K562 (cell line): ENCODE measurements around the gene HERC3. TPM values are rescaled to one million over a fixed set of nuclear protein-coding genes. Genes with fewer than 3 reads are reported as not detected.

ENCODE experiments used
- ATAC-seq: fragments of 200-7000 bp; cut with Tn5 transposase; 3 replicates; pipeline ENCODE4 v1.9.1; 2020; ENCODE audit warnings: moderate library complexity
- BruUV-seq: library from RNA; stranded (reverse); fragments of 400-500 nt; replicated peaks from 2 replicates; lab custom pipeline; 2021; lab: Mats Ljungman, UMichigan
- CTCF ChIA-PET: fragments of 300-600 bp; formaldehyde crosslinking; extraction: SDS; loops from one replicate; lab custom pipeline; 2021; ENCODE audit warnings: low intra/inter-chr PET ratio; lab: Yijun Ruan, JAX
- POLR2A ChIA-PET: fragments of 300-600, 350-650 bp; sonication (Branson Sonifier 250); formaldehyde crosslinking; extraction: SDS; loops from one replicate; lab custom pipeline; 2021; ENCODE audit warnings: antibody characterized with exemption, inconsistent platforms; lab: Yijun Ruan, JAX
- DNase-seq, 4 experiments: peaks; one replicate each; pipeline versions ENCODE4 v3.0.0 to v3.0.0-alpha.2; 2011 to 2018; ENCODE audit warnings: low spot score in 3 of 4, mixed read lengths in 3 of 4; ENCODE audit errors: extremely low read depth in 1 of 4
- FAIRE-seq: peaks from 2 replicates; lab custom pipeline; 2011; peaks lifted over from hg19 to GRCh38; lab: Jason Lieb, UNC
- H2AFZ ChIP-seq: 2 replicates; pipeline ENCODE4 v1.6.0; 2011; ENCODE audit warnings: low read depth, low read length, control low read depth, inconsistent platforms
- H3K27ac ChIP-seq: fragments of 200-600 bp; 3 replicates; pipeline ENCODE4 v1.8.0; 2011; ENCODE audit warnings: low read depth, mild to moderate bottlenecking, control low read depth, inconsistent platforms, low read length, moderate library complexity, mixed read lengths; ENCODE audit errors: extremely low read depth
- H3K27me3 ChIP-seq, 2 experiments: fragments of 300-600 bp in 1 of 2; 2 replicates in 1 of 2; 3 replicates in 1 of 2; pipeline versions ENCODE4 v1.6.0 to v1.8.0; 2011; ENCODE audit warnings: inconsistent platforms in 2 of 2, low read length in 2 of 2, mild to moderate bottlenecking in 1 of 2, mixed read lengths in 1 of 2, moderate library complexity in 1 of 2; ENCODE audit not compliant: control insufficient read depth in 2 of 2, insufficient read depth in 2 of 2
- H3K36me3 ChIP-seq: fragments of 300-600 bp; 3 replicates; pipeline ENCODE4 v1.8.0; 2011; ENCODE audit warnings: mild to moderate bottlenecking, low read length, inconsistent platforms; ENCODE audit not compliant: control insufficient read depth, insufficient read depth
- H3K4me1 ChIP-seq, 2 experiments: fragments of 200-600 bp in 1 of 2; replicated peaks in 1 of 2; 2 replicates in 1 of 2; 3 replicates in 1 of 2; pipeline versions ENCODE4 v1.5.1 to v1.8.0; 2011; ENCODE audit warnings: inconsistent platforms in 2 of 2, low read length in 2 of 2, mild to moderate bottlenecking in 1 of 2, mixed read lengths in 1 of 2, moderate library complexity in 1 of 2; ENCODE audit not compliant: control insufficient read depth in 2 of 2, insufficient read depth in 2 of 2
- H3K4me2 ChIP-seq: 2 replicates; pipeline ENCODE4 v1.6.1; 2011; ENCODE audit warnings: low read length, control low read depth, inconsistent platforms, mixed read lengths; ENCODE audit not compliant: insufficient read depth
- H3K4me3 ChIP-seq: fragments of 200-600 bp; sonication (generic), shearing (Covaris generic); 2 replicates; pipeline ENCODE4 v1.5.1; 2016; ENCODE audit warnings: control low read depth, inconsistent platforms
- H3K79me2 ChIP-seq: fragments of 200-600 bp; 3 replicates; pipeline ENCODE4 v1.8.0; 2011; ENCODE audit warnings: low read length, inconsistent platforms; ENCODE audit not compliant: control insufficient read depth, insufficient read depth
- H3K9ac ChIP-seq, 2 experiments: 2 replicates each; pipeline versions ENCODE4 v1.6.0 to v1.6.1; 2011; ENCODE audit warnings: low read depth in 2 of 2, low read length in 2 of 2, control low read depth in 1 of 2, inconsistent platforms in 1 of 2, mild to moderate bottlenecking in 1 of 2, mixed read lengths in 1 of 2; ENCODE audit not compliant: insufficient read depth in 1 of 2
- H3K9me1 ChIP-seq: one replicate; pipeline ENCODE4 v1.6.0; 2011; ENCODE audit warnings: inconsistent platforms, mild to moderate bottlenecking, low read length, moderate library complexity; ENCODE audit not compliant: control insufficient read depth, insufficient read depth
- H3K9me3 ChIP-seq: replicated peaks from 2 replicates; pipeline ENCODE4 v1.5.1; 2011; ENCODE audit warnings: low read depth, low read length, inconsistent platforms; ENCODE audit not compliant: control insufficient read depth, insufficient read depth
- H4K20me1 ChIP-seq: replicated peaks from 2 replicates; pipeline ENCODE4 v1.6.1; 2011; ENCODE audit warnings: low read length, inconsistent platforms, mixed read lengths; ENCODE audit not compliant: control insufficient read depth, insufficient read depth
- BCOR ChIP-seq: fragments of 450-650 bp; IDR thresholded peaks from 2 replicates; pipeline ENCODE4 v1.6.1; 2016
- GTF2A2 ChIP-seq: IDR thresholded peaks from 2 replicates; pipeline ENCODE4 v1.6.1; 2016; ENCODE audit warnings: mild to moderate bottlenecking, missing genetic modification characterization, missing compliant biosample characterization
- MIER1 ChIP-seq: fragments of 450-650 bp; IDR thresholded peaks from 2 replicates; pipeline ENCODE4 v1.6.1; 2016; ENCODE audit warnings: antibody characterized with exemption, mild to moderate bottlenecking, low read depth
- NRF1 ChIP-seq, 2 experiments: fragments of 450-650 bp; IDR thresholded peaks in 1 of 2; conservative IDR thresholded peaks in 1 of 2; 2 replicates each; pipeline ENCODE4 v1.6.1; 2014; ENCODE audit warnings: mild to moderate bottlenecking in 2 of 2
- RBM17 ChIP-seq: fragments of 200-400 bp; formaldehyde crosslinking; IDR thresholded peaks from 2 replicates; pipeline ENCODE4 v1.6.1; 2017; ENCODE audit warnings: low read depth, mild to moderate bottlenecking, low read length, borderline replicate concordance
- SIN3A ChIP-seq, 2 experiments: fragments of 150-350 bp in 1 of 2; IDR thresholded peaks; 2 replicates each; pipeline ENCODE4 v1.6.1; 2011 to 2016; ENCODE audit warnings: borderline replicate concordance in 2 of 2, low read depth in 2 of 2, low read length in 2 of 2, mild to moderate bottlenecking in 2 of 2, moderate library complexity in 2 of 2; ENCODE audit not compliant: control insufficient read depth in 1 of 2
- SP1 ChIP-seq: sonication (generic); formaldehyde crosslinking; IDR thresholded peaks from 2 replicates; pipeline ENCODE4 v1.8.1; 2022; ENCODE audit warnings: mild to moderate bottlenecking, missing genetic modification reagents
- U2AF1 ChIP-seq: fragments of 200-400 bp; formaldehyde crosslinking; optimal IDR thresholded peaks from 2 replicates; pipeline ENCODE3; 2017; ENCODE audit warnings: mild to moderate bottlenecking, low read depth, low read length, moderate library complexity
- ZBTB1 ChIP-seq: sonication (generic); formaldehyde crosslinking; IDR thresholded peaks from 2 replicates; pipeline ENCODE4 v1.8.1; 2023; ENCODE audit warnings: missing genetic modification reagents, low read depth, mild to moderate bottlenecking, borderline replicate concordance
- ZNF212 ChIP-seq: fragments of 450-650 bp; formaldehyde crosslinking; IDR thresholded peaks from 2 replicates; pipeline ENCODE4 v1.4.0; 2020; ENCODE audit warnings: mild to moderate bottlenecking
- WGBS: fragments of 100-300 bp; shearing (Covaris generic); methylation state at CpG from one replicate; pipeline ENCODE4 v1.1.6; 2016; ENCODE audit warnings: low coverage, mixed read lengths; ENCODE audit not compliant: insufficient coverage; ENCODE audit errors: missing lambda C conversion rate; 5-methylcytosine and 5-hydroxymethylcytosine counted together
- in situ Hi-C: fragments of 300-500 bp; cut with MboI; formaldehyde crosslinking; loops from 4 replicates; pipeline ENCODE4 v1.15.0; 2018; ENCODE audit warnings: inconsistent platforms, mixed read lengths
- intact Hi-C: fragments of 100-400 bp; cut with micrococcal nuclease; formaldehyde crosslinking; loops from 2 replicates; pipeline ENCODE4 v1.14.2; 2022
- polyA plus RNA-seq, 8 experiments: library from polyadenylated mRNA; depleted of rRNA in 4 of 8; stranded (reverse) in 5 of 8; unstranded in 3 of 8; fragments of >200 nt; fragmentation: Nextera tagmentation in 2 of 8; fragmentation: Illumina TruSeq in 1 of 8; extraction: Ambion mirVana in 2 of 8; extraction: Trizol in 1 of 8; gene quantifications; 2 replicates each; pipeline versions ENCODE4 v1.2.1 to v1.2.3, GENCODE V29; 2011 to 2014; ENCODE audit warnings: inconsistent platforms in 1 of 8, missing spikeins in 1 of 8
- total RNA-seq, 7 experiments: library from RNA; depleted of rRNA in 6 of 7; stranded (reverse); fragments of >200 nt in 6 of 7; fragmentation: Illumina TruSeq in 2 of 7; extraction: Trizol in 2 of 7; gene quantifications; 2 replicates each; pipeline versions ENCODE4 v1.2.1 to v1.2.3, GENCODE V29; 2011 to 2021; ENCODE audit warnings: low replicate concordance in 1 of 7
- TF ChIP-seq, protein P1 (sequence below): fragments of 250-450 bp; sonication (Bioruptor Pico); IDR thresholded peaks from 2 replicates; pipeline ENCODE4 v1.8.0; 2021; ENCODE audit warnings: borderline replicate concordance, mild to moderate bottlenecking, moderate library complexity; ENCODE audit not compliant: poor library complexity, severe bottlenecking
- TF ChIP-seq, protein P2 (sequence below): fragments of 450-650 bp; IDR thresholded peaks from 2 replicates; pipeline ENCODE4 v1.6.1; 2016; ENCODE audit warnings: antibody characterized with exemption

Gene HERC3
- total and polyA plus RNA-seq, 9 of the 15 experiments (the other 6 are each of a cell fraction or from before 2014, with no cell fraction given), result 1.8 to 13.1 (median 7.6) TPM

DNA sequence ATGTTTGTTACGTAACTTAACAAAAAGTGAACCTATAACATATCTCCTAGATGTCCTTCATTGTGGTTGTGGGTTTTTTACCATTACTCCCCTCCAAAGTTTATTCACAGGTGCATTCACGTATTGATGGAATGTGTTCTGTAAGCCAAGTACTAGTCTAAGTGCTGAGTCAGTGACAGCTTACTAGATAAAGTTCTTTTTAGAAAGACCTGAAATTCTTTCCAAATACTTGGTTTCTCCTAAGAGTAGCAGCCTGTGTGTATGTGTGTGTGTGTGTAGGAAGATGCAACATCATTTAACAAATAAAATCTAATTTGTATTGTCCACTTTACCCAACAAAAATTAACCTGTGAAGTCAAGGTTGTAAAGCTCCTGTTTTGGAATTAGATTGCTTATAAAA is 83.3 kb downstream of the HERC3 start (continued):
- TF ChIP-seq RBM17, result no peak

DNA sequence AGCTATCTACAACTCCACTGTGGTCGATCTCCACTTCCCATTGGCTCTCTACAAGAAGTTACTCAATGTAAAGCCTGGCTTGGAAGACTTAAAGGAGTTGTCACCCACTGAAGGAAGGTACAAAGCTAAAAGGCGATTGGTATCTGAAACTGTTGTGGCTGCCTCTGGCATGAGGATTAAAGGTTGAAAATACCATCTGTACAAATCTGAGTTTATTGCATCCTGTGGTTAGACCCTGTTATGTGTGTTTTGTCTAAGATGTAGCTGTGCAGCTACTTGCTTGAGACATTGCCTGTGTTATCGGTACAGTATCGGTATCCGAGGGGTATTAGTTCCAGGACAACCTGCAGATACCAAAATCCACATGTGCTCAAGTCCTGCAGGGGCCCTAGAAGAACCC is 88.9 kb downstream of the HERC3 start:
- Histone ChIP-seq H3K27ac (no peak overlapping the region), H3K9ac (no peak overlapping the region), H3K27me3 (no peaks in the 10 kb centered on the region), H3K9me3 (no peaks in the 10 kb centered on the region; the same call in 1 of the 2 replicates), H2AFZ (no peak overlapping the region), H4K20me1 (no peaks in the 10 kb centered on the region), H3K9me1 (no peaks in the 10 kb centered on the region), H3K4me1 (no peaks in the 10 kb centered on the region), H3K79me2 (no peaks in the 10 kb centered on the region), H3K4me3 (no peak overlapping the region), H3K36me3 (no peaks in the 10 kb centered on the region), H3K4me2 (no peak overlapping the region)
- CTCF ChIA-PET, result no interaction called here
- ATAC-seq (no peak), FAIRE-seq (no peak), DNase-seq (no peak)
- POLR2A ChIA-PET, result interaction anchor here (0.7 to 0.8 kb wide), 2 partner anchors 11 to 136 kb away, joined by 3 read pairs; no protein-coding TSS in a partner anchor
- intact Hi-C loops, result no loop called here
- no TSS peak for BruUV-seq
- in situ Hi-C loops, result no loop called here
- WGBS, result 72% methylated on average over 5 of the region's 5 CpGs
- TF ChIP-seq NRF1 (conservative IDR thresholded peaks at IDR 0.05 in 1 of 2, IDR thresholded peaks at IDR 0.05 in 1 of 2) (no peak), MIER1 (no peak), ZBTB1 (no peak), U2AF1 (no peak), BCOR (no peak), GTF2A2 (no peak), SP1 (CRISPR knock-in tag) (no peak), ZNF212 (CRISPR knock-in tag) (no peak), SIN3A (IDR thresholded peaks at IDR 0.05; ENCODE audit: borderline replicate concordance in 2 of 2, control insufficient read depth in 1 of 2, low read depth in 2 of 2, low read length in 2 of 2) (no peak)
- TF ChIP-seq, protein P1, sequence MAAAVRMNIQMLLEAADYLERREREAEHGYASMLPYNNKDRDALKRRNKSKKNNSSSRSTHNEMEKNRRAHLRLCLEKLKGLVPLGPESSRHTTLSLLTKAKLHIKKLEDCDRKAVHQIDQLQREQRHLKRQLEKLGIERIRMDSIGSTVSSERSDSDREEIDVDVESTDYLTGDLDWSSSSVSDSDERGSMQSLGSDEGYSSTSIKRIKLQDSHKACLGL, result no peak
- TF ChIP-seq, protein P2, sequence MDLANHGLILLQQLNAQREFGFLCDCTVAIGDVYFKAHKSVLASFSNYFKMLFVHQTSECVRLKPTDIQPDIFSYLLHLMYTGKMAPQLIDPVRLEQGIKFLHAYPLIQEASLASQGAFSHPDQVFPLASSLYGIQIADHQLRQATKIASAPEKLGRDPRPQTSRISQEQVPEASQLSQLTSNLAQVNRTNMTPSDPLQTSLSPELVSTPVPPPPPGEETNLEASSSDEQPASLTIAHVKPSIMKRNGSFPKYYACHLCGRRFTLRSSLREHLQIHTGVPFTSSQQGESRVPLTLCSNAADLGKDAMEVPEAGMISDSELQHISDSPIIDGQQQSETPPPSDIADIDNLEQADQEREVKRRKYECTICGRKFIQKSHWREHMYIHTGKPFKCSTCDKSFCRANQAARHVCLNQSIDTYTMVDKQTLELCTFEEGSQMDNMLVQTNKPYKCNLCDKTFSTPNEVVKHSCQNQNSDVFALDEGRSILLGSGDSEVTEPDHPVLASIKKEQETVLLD, result no peak
